H1 (cell line): Measurements from ENCODE around the gene UQCR10. TPM values are rescaled to one million over a fixed set of nuclear protein-coding genes. Genes with fewer than 3 reads are reported as not detected.

ENCODE experiments used
- CTCF ChIA-PET: fragments of 300-600 bp; sonication (Branson Sonifier 250); formaldehyde crosslinking; loops from one replicate; lab custom pipeline; 2021; ENCODE audit not compliant: partially characterized antibody; lab: Charles Lee
- POLR2A ChIA-PET: fragments of 300-600 bp; sonication (Branson Sonifier 250); formaldehyde crosslinking; loops from one replicate; lab custom pipeline; 2021; ENCODE audit warnings: inconsistent platforms; ENCODE audit not compliant: partially characterized antibody; lab: Charles Lee
- DNase-seq, 2 experiments: peaks; one replicate each; pipeline versions ENCODE4 v3.0.0 to v3.0.0-alpha.2; 2010 to 2022; ENCODE audit warnings: low spot score in 2 of 2, low read depth in 1 of 2, mixed read lengths in 1 of 2
- FAIRE-seq: peaks from 2 replicates; lab custom pipeline; 2011; peaks lifted over from hg19 to GRCh38; lab: Jason Lieb, UNC
- H2AFZ ChIP-seq: 2 replicates; pipeline ENCODE4 v1.8.1; 2012; ENCODE audit warnings: low read length, inconsistent platforms
- H2AK5ac ChIP-seq: 2 replicates; pipeline ENCODE4 v1.6.1; 2013; ENCODE audit warnings: low read depth, low read length
- H2BK120ac ChIP-seq: replicated peaks from 2 replicates; pipeline ENCODE3; 2013; ENCODE audit warnings: low read depth, low read length, inconsistent platforms
- H2BK12ac ChIP-seq: 2 replicates; pipeline ENCODE4 v1.6.1; 2013; ENCODE audit warnings: low read depth, low read length
- H2BK15ac ChIP-seq: 2 replicates; pipeline ENCODE4 v1.6.1; 2013; ENCODE audit warnings: low read length
- H2BK20ac ChIP-seq: 2 replicates; pipeline ENCODE4 v1.6.1; 2013; ENCODE audit warnings: low read length
- H2BK5ac ChIP-seq: 2 replicates; pipeline ENCODE4 v1.6.1; 2013; ENCODE audit warnings: low read depth, low read length
- H3K14ac ChIP-seq: 2 replicates; pipeline ENCODE4 v1.6.1; 2013; ENCODE audit warnings: inconsistent platforms; ENCODE audit not compliant: insufficient read length
- H3K18ac ChIP-seq: 2 replicates; pipeline ENCODE4 v1.6.1; 2013; ENCODE audit warnings: low read length; ENCODE audit errors: extremely low read depth
- H3K23ac ChIP-seq: 2 replicates; pipeline ENCODE4 v1.6.1; 2013; ENCODE audit warnings: inconsistent platforms; ENCODE audit not compliant: insufficient read length
- H3K23me2 ChIP-seq: 2 replicates; pipeline ENCODE4 v1.6.1; 2013; ENCODE audit warnings: low read depth, low read length
- H3K27ac ChIP-seq: 2 replicates; pipeline ENCODE4 v1.6.1; 2011; ENCODE audit warnings: low read depth, low read length, inconsistent platforms
- H3K27me3 ChIP-seq, 4 experiments: replicated peaks in 1 of 4; 1 replicate in 1 of 4; 2 replicates in 3 of 4; pipeline versions ENCODE4 v1.6.1 to v1.8.1; 2011 to 2013; ENCODE audit warnings: low read length in 3 of 4, mild to moderate bottlenecking in 3 of 4, inconsistent platforms in 2 of 4, mixed read lengths in 2 of 4, moderate library complexity in 1 of 4; ENCODE audit not compliant: control insufficient read depth in 3 of 4, insufficient read depth in 3 of 4; ENCODE audit errors: extremely low read depth in 1 of 4
- H3K36me3 ChIP-seq, 4 experiments: 2 replicates each; pipeline versions ENCODE4 v1.6.1 to v1.8.1; 2011 to 2013; ENCODE audit warnings: mild to moderate bottlenecking in 4 of 4, low read length in 3 of 4, moderate library complexity in 2 of 4, control low read depth in 1 of 4, inconsistent platforms in 1 of 4; ENCODE audit not compliant: insufficient read depth in 4 of 4, control insufficient read depth in 2 of 4
- H3K4ac ChIP-seq: replicated peaks from 2 replicates; pipeline ENCODE3; 2013; ENCODE audit warnings: low read length, low read depth, mixed read lengths, inconsistent platforms; ENCODE audit not compliant: insufficient read length
- H3K4me1 ChIP-seq, 4 experiments: replicated peaks in 1 of 4; 1 replicate in 1 of 4; 2 replicates in 3 of 4; pipeline versions ENCODE4 v1.6.1 to v1.8.1; 2011 to 2013; ENCODE audit warnings: low read length in 3 of 4, inconsistent platforms in 2 of 4, mixed read lengths in 1 of 4; ENCODE audit not compliant: insufficient read depth in 4 of 4, control insufficient read depth in 3 of 4
- H3K4me2 ChIP-seq, 2 experiments: 2 replicates each; pipeline versions ENCODE4 v1.6.1 to v1.8.1; 2011 to 2013; ENCODE audit warnings: low read depth in 2 of 2, low read length in 2 of 2, control low read depth in 1 of 2, inconsistent platforms in 1 of 2, mild to moderate bottlenecking in 1 of 2; ENCODE audit not compliant: insufficient read depth in 1 of 2
- H3K4me3 ChIP-seq, 4 experiments: fragments of 200-600, 300-600 bp in 1 of 4; sonication (generic), shearing (Covaris generic), sonication (Bioruptor Twin) in 1 of 4; 2 replicates each; pipeline versions ENCODE4 v1.5.1 to v1.8.1; 2011 to 2016; ENCODE audit warnings: low read length in 4 of 4, low read depth in 3 of 4, control low read depth in 2 of 4, inconsistent platforms in 2 of 4, mild to moderate bottlenecking in 2 of 4, mixed read lengths in 1 of 4, moderate library complexity in 1 of 4; ENCODE audit not compliant: insufficient read depth in 2 of 4; ENCODE audit errors: extremely low read depth in 1 of 4
- H3K56ac ChIP-seq: replicated peaks from 2 replicates; pipeline ENCODE3; 2013; ENCODE audit warnings: low read depth, mild to moderate bottlenecking, mixed read lengths, low read length, inconsistent platforms; ENCODE audit not compliant: insufficient read length
- H3K79me1 ChIP-seq: 2 replicates; pipeline ENCODE4 v1.6.1; 2013; ENCODE audit warnings: low read depth, low read length, control low read depth
- H3K79me2 ChIP-seq, 2 experiments: 2 replicates each; pipeline versions ENCODE4 v1.6.1 to v1.8.1; 2012 to 2013; ENCODE audit warnings: low read length in 2 of 2, mild to moderate bottlenecking in 2 of 2, inconsistent platforms in 1 of 2; ENCODE audit not compliant: insufficient read depth in 2 of 2, control insufficient read depth in 1 of 2
- H3K9ac ChIP-seq, 4 experiments: replicated peaks in 1 of 4; 1 replicate in 1 of 4; 2 replicates in 3 of 4; pipeline versions ENCODE4 v1.6.1 to v1.8.1; 2011 to 2013; ENCODE audit warnings: low read depth in 3 of 4, low read length in 3 of 4, control low read depth in 2 of 4, mild to moderate bottlenecking in 2 of 4, moderate library complexity in 2 of 4, inconsistent platforms in 1 of 4; ENCODE audit errors: extremely low read depth in 1 of 4
- H3K9me3 ChIP-seq, 2 experiments: 2 replicates each; pipeline versions ENCODE4 v1.6.1 to v1.8.1; 2012 to 2013; ENCODE audit warnings: mild to moderate bottlenecking in 2 of 2, moderate library complexity in 2 of 2, control low read depth in 1 of 2, inconsistent platforms in 1 of 2, low read depth in 1 of 2, low read length in 1 of 2, mixed read lengths in 1 of 2; ENCODE audit not compliant: insufficient read depth in 2 of 2
- H4K20me1 ChIP-seq, 2 experiments: replicated peaks in 1 of 2; 2 replicates each; pipeline versions ENCODE3 to v1.8.1; 2011 to 2013; ENCODE audit warnings: inconsistent platforms in 2 of 2, low read length in 2 of 2, mild to moderate bottlenecking in 1 of 2; ENCODE audit not compliant: insufficient read depth in 2 of 2, control insufficient read depth in 1 of 2
- H4K5ac ChIP-seq: 2 replicates; pipeline ENCODE4 v1.6.1; 2013; ENCODE audit warnings: low read length, low read depth, mixed read lengths, inconsistent platforms; ENCODE audit not compliant: insufficient read length
- H4K8ac ChIP-seq: 2 replicates; pipeline ENCODE4 v1.8.0; 2013; ENCODE audit warnings: mild to moderate bottlenecking, moderate library complexity, low read length, inconsistent platforms; ENCODE audit not compliant: insufficient read depth; ENCODE audit errors: extremely low read depth
- H4K91ac ChIP-seq: replicated peaks from 2 replicates; pipeline ENCODE3; 2013; ENCODE audit warnings: low read length, mixed read lengths, inconsistent platforms; ENCODE audit not compliant: insufficient read length
- CEBPB ChIP-seq: IDR thresholded peaks from 2 replicates; pipeline ENCODE4 v1.6.1; 2012; ENCODE audit warnings: low read depth, low read length
- MAX ChIP-seq: IDR thresholded peaks from 2 replicates; pipeline ENCODE4 v1.6.1; 2012; ENCODE audit warnings: inconsistent platforms
- RXRA ChIP-seq: IDR thresholded peaks from 2 replicates; pipeline ENCODE4 v1.6.1; 2011; ENCODE audit warnings: low read depth, mild to moderate bottlenecking, low read length, moderate library complexity; ENCODE audit not compliant: insufficient read depth
- SIRT6 ChIP-seq: IDR thresholded peaks from one replicate; pipeline ENCODE4 v1.7.1; 2012; ENCODE audit warnings: low read length, inconsistent platforms
- SRF ChIP-seq: IDR thresholded peaks from 2 replicates; pipeline ENCODE4 v1.6.1; 2011; ENCODE audit warnings: mild to moderate bottlenecking, low read depth, low read length, moderate library complexity
- ZNF274 ChIP-seq: IDR thresholded peaks from 2 replicates; pipeline ENCODE4 v1.7.0; 2012; ENCODE audit warnings: low read length, borderline replicate concordance; ENCODE audit errors: extremely low read depth
- WGBS, 2 experiments: shearing (Covaris generic) in 1 of 2; methylation state at CpG; one replicate each; pipeline versions ENCODE4 v1.1.6 to v1.1.7; 2013 to 2015; ENCODE audit warnings: low lambda C conversion rate in 2 of 2, mixed read lengths in 2 of 2, inconsistent platforms in 1 of 2, low coverage in 1 of 2, missing lambda C conversion rate in 1 of 2; ENCODE audit not compliant: insufficient replicate concordance in 2 of 2, insufficient coverage in 1 of 2, insufficient read length in 1 of 2; ENCODE audit errors: extremely low coverage in 1 of 2, missing lambda C conversion rate in 1 of 2; 5-methylcytosine and 5-hydroxymethylcytosine counted together
- polyA plus RNA-seq, 7 experiments: library from polyadenylated mRNA; depleted of rRNA in 3 of 7; stranded (reverse) in 5 of 7; unstranded in 2 of 7; fragments of >200 nt in 5 of 7; fragments of 200-250 nt in 2 of 7; gene quantifications; 1 replicate in 5 of 7; 2 replicates in 1 of 7; 4 replicates in 1 of 7; pipeline versions ENCODE4 v1.2.1 to v1.2.3, GENCODE V29; 2011 to 2013; ENCODE audit warnings: missing spikeins in 2 of 7, mixed read lengths in 2 of 7
- total RNA-seq: library from RNA; stranded (reverse); fragmentation: NEBNext Ultra II Directional; extraction: Animal tissue kit (Norgen Biotek cat#: 25700); gene quantifications from 2 replicates; pipeline ENCODE4 v1.2.1, GENCODE V29; 2021

Gene UQCR10
- total and polyA plus RNA-seq, 2 of the 8 experiments (the other 6 are each of a cell fraction or from before 2014, with no cell fraction given), result 102 to 260 TPM

DNA sequence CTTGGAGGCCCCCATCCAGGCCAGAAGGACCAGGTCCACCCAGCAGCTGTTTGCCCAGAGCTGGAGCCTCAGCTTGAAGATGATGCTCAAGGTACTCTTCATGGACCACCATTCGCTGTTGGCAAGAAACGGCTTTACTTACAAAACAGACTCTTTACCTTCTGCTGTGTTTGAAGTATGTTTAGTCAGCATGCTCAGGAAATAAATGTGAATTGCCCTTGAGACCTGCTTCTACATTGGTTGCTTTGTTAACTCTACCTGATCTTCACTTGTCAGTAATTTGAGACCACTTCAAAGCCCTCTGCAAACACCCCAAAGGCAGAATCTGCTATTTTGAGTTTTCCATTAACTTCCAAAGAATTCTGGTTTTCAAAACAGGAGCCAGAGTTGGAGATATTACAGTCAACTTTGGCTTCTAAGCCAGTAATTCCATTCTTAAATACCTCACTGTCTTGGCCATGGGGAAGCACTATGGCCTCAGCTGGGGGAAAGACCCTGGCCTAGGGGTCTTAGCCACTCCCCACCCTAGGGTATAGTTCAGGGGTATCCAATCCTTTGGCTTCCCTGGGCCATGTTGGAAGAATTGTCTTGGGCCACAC lies 2.7 kb downstream of the UQCR10 start:
- ChIA-PET CTCF (interaction anchor here (0.6 to 3.8 kb wide), 7 partner anchors 22 to 309 kb away, joined by 3 to 9 read pairs (median 3); no protein-coding TSS in a partner anchor), POLR2A (interaction anchor here (0.5 to 0.7 kb wide), 3 partner anchors 8 to 77 kb away, joined by 3 read pairs; no protein-coding TSS in a partner anchor)
- peaks cover 5% of the 10 kb centered on the region for H3K79me1 ChIP-seq
- H3K27ac ChIP-seq, result no peak overlapping the region
- no peak overlapping the region for H2BK12ac ChIP-seq
- DNase-seq, result no peak
- no peak overlapping the region for H3K56ac ChIP-seq
- H4K5ac ChIP-seq, result no peak overlapping the region
- WGBS, 2 experiments, result 88% methylated on average over 2 of the region's 2 CpGs; no CpG with 5 or more reads in 1 of the 2 experiments
- no peaks in the 10 kb centered on the region for H3K27me3 ChIP-seq
- no peak overlapping the region; the same call in 1 of the 2 replicates for H4K8ac ChIP-seq
- H2AFZ ChIP-seq, result no peak overlapping the region
- no peak overlapping the region for H3K18ac ChIP-seq
- H3K4ac ChIP-seq, result no peak overlapping the region
- H3K9ac ChIP-seq, result no peak overlapping the region
- H3K4me2 ChIP-seq, result no peak overlapping the region
- no peak overlapping the region for H2BK20ac ChIP-seq
- H3K4me3 ChIP-seq, result no peak overlapping the region
- H3K9me3 ChIP-seq, result no peaks in the 10 kb centered on the region
- peaks cover 0 to 3% of the 10 kb centered on the region in 2 experiments for H4K20me1 ChIP-seq
- H3K23ac ChIP-seq, result no peak overlapping the region
- no peak overlapping the region for H4K91ac ChIP-seq
- H3K14ac ChIP-seq, result no peak overlapping the region
- no peak overlapping the region for H2BK5ac ChIP-seq
- no peak overlapping the region for H2AK5ac ChIP-seq
- no peak for FAIRE-seq
- H2BK120ac ChIP-seq, result no peak overlapping the region
- peaks cover 3 to 13% (median 6%) of the 10 kb centered on the region in 4 experiments; a peak in 6 of 8 replicates for H3K36me3 ChIP-seq
- H3K79me2 ChIP-seq, result peaks cover 4 to 13% of the 10 kb centered on the region in 2 experiments; a peak in 2 of 4 replicates
- H3K4me1 ChIP-seq, result peaks cover 3 to 5% (median 4%) of the 10 kb centered on the region in 4 experiments; a peak in 6 of 7 replicates
- no peak for TF ChIP-seq SRF
- no peak for TF ChIP-seq RXRA
- TF ChIP-seq CEBPB, result no peak
- no peak for TF ChIP-seq SIRT6
- no peak for TF ChIP-seq MAX
- no peak for TF ChIP-seq ZNF274
- H2BK15ac ChIP-seq, result no peak overlapping the region
- H3K23me2 ChIP-seq, result peaks cover 3% of the 10 kb centered on the region; the same call in 1 of the 2 replicates
